GM12801 (cell line): Measurements from ENCODE around the gene IL1A.

Experiments
- TF ChIP-seq, protein P1 (sequence below): IDR thresholded peaks from one replicate; pipeline ENCODE4 v1.5.1; 2011; ENCODE audit warnings: control low read depth; ENCODE audit not compliant: insufficient read length; ENCODE audit errors: extremely low read depth

Gene IL1A

GRCh38 chr2:112776113-112776512 is 8.2 kb downstream of the IL1A start:
- TF ChIP-seq, protein P1, sequence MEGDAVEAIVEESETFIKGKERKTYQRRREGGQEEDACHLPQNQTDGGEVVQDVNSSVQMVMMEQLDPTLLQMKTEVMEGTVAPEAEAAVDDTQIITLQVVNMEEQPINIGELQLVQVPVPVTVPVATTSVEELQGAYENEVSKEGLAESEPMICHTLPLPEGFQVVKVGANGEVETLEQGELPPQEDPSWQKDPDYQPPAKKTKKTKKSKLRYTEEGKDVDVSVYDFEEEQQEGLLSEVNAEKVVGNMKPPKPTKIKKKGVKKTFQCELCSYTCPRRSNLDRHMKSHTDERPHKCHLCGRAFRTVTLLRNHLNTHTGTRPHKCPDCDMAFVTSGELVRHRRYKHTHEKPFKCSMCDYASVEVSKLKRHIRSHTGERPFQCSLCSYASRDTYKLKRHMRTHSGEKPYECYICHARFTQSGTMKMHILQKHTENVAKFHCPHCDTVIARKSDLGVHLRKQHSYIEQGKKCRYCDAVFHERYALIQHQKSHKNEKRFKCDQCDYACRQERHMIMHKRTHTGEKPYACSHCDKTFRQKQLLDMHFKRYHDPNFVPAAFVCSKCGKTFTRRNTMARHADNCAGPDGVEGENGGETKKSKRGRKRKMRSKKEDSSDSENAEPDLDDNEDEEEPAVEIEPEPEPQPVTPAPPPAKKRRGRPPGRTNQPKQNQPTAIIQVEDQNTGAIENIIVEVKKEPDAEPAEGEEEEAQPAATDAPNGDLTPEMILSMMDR, result no peak

DNA sequence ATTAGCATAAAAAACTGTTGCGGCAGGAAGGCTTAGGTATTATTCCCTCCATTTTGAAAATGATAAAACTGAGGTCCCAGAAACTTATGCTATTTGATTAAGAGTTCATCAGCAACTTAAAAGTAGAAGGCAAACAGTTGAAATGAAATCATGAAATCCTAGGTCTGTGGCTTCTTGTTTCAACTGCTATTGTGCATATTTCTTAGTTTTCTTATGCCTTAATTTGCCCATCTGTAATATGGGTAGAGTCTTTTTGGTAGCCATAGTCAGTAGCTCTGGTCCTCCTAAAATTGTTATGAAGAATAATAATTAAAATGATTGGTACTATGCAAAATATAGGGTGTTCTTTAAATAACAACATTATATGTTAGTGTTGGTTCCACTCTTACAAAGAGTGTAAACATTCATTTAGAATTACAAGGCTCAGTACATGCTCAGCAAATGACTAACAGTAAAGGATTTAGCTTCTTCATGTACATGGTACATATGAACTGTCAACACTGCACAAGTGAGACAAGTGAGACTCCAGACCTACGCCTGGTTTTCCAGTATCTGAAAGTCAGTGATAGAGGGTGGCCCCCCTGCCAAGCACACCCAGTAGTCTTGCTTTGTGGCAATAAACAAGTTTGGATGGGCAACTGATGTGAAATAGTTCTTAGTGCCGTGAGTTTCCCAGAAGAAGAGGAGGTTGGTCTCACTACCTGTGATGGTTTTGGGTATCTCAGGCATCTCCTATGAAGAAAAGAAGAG is 9.6 kb downstream of the IL1A start:
- TF ChIP-seq, protein P1, result no peak

- TF ChIP-seq, protein P1, result no peak
Measured at GRCh38 chr2:112773556-112773955, 10.7 kb downstream of the IL1A start.

DNA sequence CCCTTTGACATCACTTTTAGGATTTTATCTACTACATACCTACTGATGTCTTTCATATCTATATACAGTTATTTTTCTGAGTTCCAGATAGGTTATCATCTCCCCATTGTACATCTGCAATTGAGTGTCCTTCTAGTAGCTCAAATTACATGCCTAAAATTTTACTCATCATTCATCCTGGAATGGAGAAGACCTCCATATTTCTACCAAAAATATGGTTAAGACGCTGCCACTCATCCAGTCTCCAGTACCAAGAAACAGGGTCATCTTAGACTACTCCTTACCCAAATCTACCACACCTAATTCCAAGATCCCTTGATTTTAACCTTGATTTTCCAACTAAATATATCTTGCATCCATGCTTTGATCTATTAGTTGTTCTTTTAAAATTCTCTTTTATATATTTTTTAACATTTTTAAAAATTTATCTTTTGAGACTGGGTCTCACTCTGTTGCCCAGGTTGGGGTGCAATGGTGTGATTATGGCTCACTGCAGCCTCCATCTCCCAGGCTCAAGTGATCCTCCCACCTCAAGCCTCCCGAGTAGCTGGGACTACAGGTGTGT is 11.3 kb downstream of the IL1A start:
- TF ChIP-seq, protein P1, result no peak

DNA sequence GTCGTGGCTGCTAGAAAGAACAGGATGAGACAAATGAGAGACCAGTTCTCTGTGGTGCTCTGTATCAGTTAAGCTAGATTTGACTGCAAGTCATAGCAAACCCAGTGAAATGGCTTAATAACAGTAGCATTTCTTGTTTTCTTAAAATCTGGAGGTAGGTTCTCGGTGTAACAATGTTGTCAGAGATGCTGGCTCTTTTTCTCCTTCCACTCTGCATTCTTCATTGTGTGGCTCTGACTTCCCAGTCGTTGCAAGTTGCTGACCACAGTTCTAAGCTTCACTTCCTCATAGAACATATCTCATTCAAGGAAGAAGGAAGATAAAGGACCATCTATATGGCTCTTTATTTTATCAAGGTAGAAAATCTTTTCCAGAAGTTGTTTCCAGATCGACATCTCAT is 12.0 kb downstream of the IL1A start:
- TF ChIP-seq, protein P1, result no peak

DNA sequence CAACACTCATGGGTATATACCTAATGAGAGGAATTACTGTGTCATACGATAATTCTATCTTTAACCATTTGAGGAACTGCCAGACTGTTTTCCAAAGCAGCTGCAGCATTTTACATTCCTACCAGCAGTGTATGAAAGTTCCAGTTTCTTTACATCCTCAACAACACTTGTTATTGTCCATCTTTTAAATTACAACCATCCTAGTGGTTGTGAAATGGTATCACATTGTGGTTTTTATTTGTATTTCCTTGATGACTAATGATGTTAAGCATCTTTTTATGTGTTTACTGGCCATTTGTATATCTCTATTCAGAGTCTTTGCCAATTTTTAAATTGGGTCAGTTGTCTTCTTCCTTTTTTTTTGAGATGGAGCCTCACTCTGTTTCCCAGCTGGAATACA is 15.9 kb downstream of the IL1A start:
- TF ChIP-seq, protein P1, result no peak

DNA sequence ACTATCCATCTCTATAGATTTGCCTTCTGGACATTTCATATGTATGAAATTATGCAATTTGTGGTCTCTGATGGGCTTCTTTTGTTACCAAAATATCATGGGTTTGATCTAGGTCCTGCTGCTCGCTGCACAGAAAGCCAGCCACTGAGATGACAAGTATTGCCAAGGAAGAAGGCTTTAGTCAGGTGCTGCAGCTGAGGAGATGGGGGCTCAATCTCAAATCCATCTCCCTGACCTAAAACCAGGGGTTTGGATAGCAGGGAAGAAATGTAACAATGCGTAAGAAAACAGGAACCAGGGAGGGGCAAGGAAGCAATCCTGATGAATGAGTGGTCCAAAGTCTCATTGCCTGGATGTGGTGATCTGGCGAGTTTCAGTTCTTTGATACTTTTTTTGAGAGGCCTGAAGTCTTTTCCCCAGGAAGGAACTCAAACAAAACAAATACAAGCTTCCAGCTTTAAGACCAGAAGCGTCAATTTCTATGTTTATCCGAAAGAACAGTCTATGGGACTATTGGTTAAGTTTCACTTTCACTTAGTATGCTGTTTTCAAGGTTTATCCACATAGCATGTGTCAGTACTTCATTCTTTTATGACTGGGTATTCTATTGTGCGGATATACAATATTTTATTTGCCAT is 16.5 kb downstream of the IL1A start:
- TF ChIP-seq, protein P1, result no peak
